Activated T-cell treated with anti-CD3 and anti-CD28 coated beads, Interleukin-2, amount 50 U/mL, for 48 hours (primary cell): Measurements from ENCODE around the gene CNGA2.

Source experiments
- DNase-seq, 2 experiments: peaks; one replicate each; pipeline ENCODE4 v3.0.0-alpha.2; 2020

The CNGA2 gene

DNA sequence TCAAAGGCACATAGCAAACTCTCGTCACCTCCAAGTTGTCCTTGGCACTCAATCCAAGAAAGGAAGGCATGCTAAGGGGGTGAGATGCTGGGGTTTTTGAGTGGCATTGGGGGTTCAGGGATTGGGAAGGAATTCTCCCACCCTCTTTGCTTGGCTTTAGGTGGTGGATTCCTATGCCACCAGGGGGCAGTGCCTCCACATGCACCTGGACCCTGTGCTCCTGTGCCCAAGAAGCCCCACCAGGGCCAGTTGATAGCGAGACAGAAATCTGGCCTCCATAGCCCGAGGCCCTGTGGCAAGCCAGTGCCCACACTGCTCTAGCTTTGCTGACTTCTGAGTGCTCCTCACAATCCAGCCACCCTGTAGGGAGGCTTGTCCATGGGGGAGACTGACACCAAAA, 20.7 kb upstream of the CNGA2 start:
- DNase-seq, result peak; percentile 24 to 43

- no peak for DNase-seq
These were observed 20.2 kb upstream of the CNGA2 start for GRCh38 chrX:151714362-151714761.

- no peak for DNase-seq
These were observed 18.8 kb upstream of the CNGA2 start, which contains the start of gene FATE1 for GRCh38 chrX:151715752-151716151. TSS of gene FATE1 (plus strand) at chrX:151716035. CDS start at chrX:151716120, 85 bp downstream.

DNA sequence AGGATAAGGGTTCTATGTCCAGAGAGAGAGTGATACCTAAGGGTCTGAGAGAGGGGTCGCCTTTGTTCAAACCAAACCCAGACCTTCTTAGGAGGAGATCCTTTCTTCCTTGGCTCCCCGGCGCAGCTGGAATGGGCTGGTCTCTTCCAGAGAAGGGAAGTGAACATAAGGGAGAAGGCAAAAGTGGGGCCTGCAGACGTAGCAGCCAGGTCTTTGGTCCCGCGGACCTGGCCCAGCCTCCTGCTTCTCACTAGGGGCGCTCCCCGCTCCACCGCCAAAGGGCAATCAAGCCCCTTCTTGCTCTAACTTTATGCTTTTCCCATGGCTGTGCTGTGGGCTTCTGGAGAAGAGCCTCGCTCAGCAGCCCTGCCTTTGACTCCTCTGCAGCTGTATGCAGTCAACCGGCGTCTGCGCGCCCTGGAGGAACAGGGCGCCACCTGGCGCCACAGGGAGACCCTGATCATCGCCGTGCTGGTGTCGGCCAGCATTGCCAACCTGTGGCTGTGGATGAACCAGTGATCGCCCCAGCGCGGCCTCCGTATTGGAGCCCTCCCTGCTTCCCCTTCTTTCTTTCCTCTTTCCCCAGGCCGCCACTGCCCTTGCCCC, 12.2 kb upstream of the CNGA2 start:
- DNase-seq, result peak; percentile 28 to 41

- no peak for DNase-seq
These were observed 11.3 kb upstream of the CNGA2 start for GRCh38 chrX:151723156-151723760.

GRCh38 chrX:151724563-151725337, 9.8 kb upstream of the CNGA2 start:
- DNase-seq, result no peak

- DNase-seq, result no peak
These were observed 9.3 kb upstream of the CNGA2 start for GRCh38 chrX:151725338-151725614.

- no peak for DNase-seq
These were observed 7.8 kb upstream of the CNGA2 start for GRCh38 chrX:151726751-151727150.

DNA sequence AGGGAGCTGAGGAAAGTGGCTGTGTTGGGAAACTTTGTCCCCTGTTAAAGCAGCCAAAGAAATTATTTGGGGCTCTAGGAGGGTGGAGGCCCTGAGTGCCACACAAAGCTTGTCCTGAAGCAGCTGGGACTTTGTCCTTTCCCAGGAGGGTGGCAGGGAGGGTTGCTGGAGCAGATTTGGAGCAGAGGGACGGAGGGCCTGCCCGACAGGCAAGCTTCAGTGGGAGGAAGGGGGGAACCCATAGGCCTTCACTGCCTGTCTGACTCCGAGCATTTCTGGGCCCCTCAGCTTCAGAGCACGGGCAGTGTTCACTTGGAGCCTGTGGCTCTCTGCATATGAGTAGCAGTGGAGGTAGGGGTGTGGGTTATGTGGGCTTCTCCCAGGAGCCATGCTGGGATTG, 7.2 kb upstream of the CNGA2 start:
- DNase-seq, result no peak

DNA sequence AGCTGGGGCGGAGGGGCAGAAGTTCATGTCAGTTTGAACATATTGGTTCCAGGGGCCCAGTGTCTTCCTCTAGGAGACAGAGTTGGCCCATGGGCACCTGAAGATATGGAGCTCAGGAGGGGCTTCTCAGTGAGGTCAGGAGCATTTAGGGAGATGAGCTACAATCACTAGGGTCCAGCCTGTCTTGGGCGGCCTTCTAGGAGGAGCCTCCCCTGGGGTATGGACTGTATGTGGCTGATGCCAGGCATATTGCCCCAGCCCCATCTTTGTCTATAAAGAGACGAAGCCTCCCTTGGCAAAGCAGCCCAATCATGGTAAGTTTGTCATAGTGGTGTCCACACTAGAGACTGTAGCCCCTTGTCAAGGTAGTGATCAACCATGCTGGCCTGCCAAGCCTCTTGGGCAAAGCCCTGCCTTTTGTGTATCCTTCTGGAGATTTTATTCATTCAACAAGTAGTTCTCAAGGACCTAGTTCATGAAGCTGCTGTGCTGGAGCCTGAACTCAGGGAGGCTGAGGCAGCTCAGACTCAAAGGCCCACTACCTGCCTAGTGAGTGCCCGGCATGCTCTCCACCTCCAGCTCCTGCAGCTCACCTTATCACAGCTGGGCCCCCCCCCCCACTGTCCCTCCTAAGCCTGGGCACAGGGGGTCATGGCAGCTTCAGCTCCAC, 5.4 kb upstream of the CNGA2 start:
- DNase-seq, result no peak

DNA sequence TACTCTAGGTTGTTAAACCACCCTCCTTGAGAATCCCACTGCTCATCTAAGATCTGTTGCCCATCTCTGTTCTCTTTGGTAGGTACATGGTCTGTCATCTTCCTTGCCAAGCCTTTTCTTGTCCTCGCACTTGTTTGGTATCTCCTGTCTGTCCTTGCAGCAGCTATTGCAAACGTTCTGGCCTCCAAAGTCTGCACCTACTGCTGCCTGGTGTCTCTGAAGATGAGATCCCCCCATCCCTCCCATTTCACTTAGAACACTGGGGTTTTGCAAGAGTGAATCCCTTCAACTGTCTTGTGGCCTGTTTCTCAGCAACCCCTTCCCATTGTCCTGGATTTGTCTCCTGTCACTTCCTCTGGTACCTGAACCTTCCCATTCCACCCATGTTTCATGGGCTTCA, 673 bp downstream of the CNGA2 start:
- DNase-seq, result no peak

DNA sequence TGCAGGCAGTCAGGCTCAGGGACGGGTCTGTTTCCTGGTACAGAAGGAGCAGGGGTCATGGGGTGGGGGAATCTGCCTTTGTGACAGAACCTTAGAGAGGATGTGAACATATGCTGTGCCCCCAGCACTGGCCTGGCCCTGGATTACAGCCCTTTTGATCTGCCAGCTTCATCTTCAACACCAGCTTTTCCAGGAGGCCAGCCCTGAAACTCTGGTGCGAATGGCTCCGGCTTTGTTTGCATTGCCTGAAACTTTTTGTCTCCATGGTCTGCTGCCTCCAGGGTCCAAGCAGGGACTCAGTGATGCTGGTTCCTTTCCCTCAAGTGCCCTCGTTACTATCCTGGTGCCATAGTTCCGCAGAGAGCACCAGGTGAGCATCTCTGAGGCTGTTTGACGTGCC, 2.1 kb downstream of the CNGA2 start:
- no peak for DNase-seq

GRCh38 chrX:151737494-151737893, 2.9 kb downstream of the CNGA2 start:
- no peak for DNase-seq

- no peak for DNase-seq
These were observed 4.2 kb downstream of the CNGA2 start for GRCh38 chrX:151738751-151739150.

- no peak for DNase-seq
These were observed 7.1 kb downstream of the CNGA2 start for GRCh38 chrX:151741606-151742005.

DNA sequence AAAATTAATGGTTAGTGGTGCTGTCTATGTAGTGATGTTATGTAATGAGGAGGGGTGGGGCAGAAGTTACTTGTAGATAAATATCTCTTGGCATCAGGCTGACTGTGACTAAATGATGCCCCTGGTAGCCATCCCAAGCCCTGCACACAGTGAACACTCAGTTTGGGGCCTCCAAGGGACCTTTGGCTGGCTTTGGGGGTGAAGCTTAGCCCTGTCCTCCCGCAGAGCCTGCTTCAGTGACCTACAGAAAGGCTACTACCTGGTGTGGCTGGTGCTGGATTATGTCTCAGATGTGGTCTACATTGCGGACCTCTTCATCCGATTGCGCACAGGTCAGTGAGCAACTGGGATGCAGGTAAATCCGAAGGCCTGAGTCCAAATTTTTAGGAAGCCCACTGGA, 7.8 kb downstream of the CNGA2 start:
- DNase-seq, result no peak

GRCh38 chrX:151743651-151744470, 9.3 kb downstream of the CNGA2 start:
- no peak for DNase-seq

- no peak for DNase-seq
These were observed 11.1 kb downstream of the CNGA2 start for GRCh38 chrX:151745651-151746050.

- DNase-seq, result no peak
These were observed 12.0 kb downstream of the CNGA2 start for GRCh38 chrX:151746502-151746901.

- DNase-seq, result no peak
These were observed 16.0 kb downstream of the CNGA2 start for GRCh38 chrX:151750511-151750910.

DNA sequence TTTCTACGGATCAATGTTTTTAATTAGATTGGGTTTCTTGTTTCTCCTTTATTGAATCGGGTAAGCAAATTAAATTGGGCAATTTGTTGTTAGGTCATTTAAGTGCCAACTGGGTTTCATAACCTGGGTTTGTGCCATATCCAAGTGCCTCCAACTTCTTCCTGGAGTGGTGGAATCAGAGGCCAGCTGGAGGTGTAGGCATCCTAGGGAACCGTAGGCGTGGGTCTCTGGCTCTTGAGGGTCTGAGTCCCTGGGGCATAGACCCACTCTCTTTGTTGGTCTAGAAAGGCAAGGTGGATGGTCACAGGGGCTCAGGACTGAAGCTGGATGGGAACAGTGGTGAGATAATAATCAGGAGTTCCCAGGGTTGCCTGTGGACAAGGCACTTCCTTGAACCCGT, 18.3 kb downstream of the CNGA2 start:
- no peak for DNase-seq

DNA sequence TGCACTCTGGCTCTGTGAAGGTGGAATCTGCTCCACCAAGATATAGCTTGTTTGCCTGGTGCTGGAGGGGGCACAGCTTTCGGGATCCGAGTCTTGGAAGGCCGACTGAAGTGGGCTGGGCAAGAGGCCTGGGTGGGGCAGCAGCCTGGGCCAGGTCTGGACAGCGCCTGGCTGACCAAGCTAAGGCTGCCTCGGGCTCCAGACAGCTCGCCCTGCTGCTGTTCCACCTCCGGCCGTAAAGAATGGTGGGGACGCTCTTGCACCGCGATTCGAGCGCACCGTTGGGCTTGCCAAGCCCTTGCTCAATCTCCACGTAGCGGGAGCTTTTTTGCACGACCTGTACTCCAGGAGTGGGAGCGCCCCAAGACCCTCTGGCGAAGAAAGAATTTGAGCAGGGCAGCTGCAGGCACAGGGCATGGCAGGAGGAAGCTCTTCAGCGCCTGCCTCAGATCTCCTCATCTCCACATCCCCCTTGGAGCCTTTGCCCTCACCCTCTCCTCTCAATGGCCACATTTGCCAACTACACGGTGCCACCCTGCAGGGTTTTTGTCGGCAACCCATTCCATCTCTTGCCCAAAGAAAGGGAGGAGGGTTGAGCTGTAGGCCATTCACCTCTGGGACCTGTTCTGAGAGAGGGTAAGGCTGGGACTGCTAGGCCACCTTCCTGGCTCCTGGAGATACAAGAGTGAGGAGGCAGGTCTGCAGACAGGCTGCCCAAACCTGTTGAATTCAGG, 18.9 kb downstream of the CNGA2 start:
- DNase-seq, result peak; percentile 38 to 54
